Effector memory CD8-positive, alpha-beta T cell (primary cell): ENCODE data around the gene KDM4B.
A peak's percentile ranks its signal among the peaks of the same experiment; 100 is the strongest.

Experiments
- ATAC-seq: fragments of 150-1000 bp; cut with Tn5 transposase; replicated peaks from 2 replicates; pipeline ENCODE4 v1.10.0; 2021; ENCODE audit warnings: mild to moderate bottlenecking, moderate library complexity
- DNase-seq, 3 experiments: peaks; one replicate each; pipeline ENCODE4 v3.0.0; 2021
- H3K27ac Mint-ChIP-seq, 2 donors: one replicate each; pipeline ENCODE4 v1.8.0; 2022; ENCODE audit warnings: mild to moderate bottlenecking in 2 of 2, mixed read lengths in 2 of 2, moderate library complexity in 2 of 2
- H3K27me3 Mint-ChIP-seq, 2 donors: one replicate each; pipeline ENCODE4 v1.8.0; 2022; ENCODE audit warnings: mixed read lengths in 2 of 2
- H3K36me3 Mint-ChIP-seq: one replicate; pipeline ENCODE4 v1.8.0; 2022; ENCODE audit warnings: mild to moderate bottlenecking, moderate library complexity, mixed read lengths; ENCODE audit not compliant: insufficient read depth
- H3K4me1 Mint-ChIP-seq, 2 donors: one replicate each; pipeline ENCODE4 v1.8.0; 2022; ENCODE audit warnings: low read depth in 2 of 2, mixed read lengths in 2 of 2
- H3K4me3 Mint-ChIP-seq, 2 donors: one replicate each; pipeline ENCODE4 v1.8.0; 2022; ENCODE audit warnings: mild to moderate bottlenecking in 2 of 2, mixed read lengths in 2 of 2, moderate library complexity in 2 of 2
- H3K9me3 Mint-ChIP-seq, 2 donors: one replicate each; pipeline ENCODE4 v1.8.0; 2022; ENCODE audit warnings: mixed read lengths in 2 of 2

Gene KDM4B

DNA sequence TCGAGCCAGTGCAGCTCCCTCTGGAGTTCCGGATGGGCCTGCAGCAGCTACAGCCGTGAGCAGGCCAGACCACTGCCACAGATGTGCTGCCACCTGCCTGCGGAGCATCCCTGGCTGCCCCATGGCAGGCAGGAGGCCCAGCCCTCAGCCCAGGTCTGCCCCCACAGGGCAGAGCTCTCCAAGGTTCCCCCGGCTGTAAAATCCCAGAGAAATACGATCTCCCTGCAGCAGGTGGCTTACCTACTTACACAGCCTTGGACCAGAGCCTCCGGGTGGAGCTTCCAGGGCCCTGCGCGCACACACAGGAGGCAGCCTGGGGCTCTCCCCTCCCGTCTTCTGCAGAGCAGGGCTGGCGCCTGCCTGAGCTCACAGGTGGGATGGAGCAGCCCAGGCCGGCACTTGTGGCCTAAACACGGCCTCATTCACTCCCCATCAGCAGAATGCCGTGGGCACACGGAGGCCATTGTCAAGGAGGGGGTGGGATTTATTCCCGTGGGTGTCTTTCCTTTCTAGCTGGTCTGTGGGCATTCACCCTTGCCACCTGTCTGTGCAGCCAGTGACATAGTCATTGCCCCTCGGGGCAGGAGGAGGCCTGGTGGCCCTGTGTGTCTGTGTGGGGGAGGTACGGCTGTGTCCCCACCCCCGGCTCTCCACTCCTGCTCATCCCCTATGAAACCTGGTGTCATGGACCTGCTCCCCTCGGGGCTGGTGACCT is 118.0 kb downstream of the KDM4B start:
- ATAC-seq (peak; percentile 35), DNase-seq (no peak)
- Mint-ChIP-seq H3K36me3 (peaks cover 16% of the 10 kb centered on the region), H3K9me3 (no peaks in the 10 kb centered on the region), H3K27ac (peak overlapping the region in 1 of 2 donors; percentile 93), H3K4me3 (peak overlapping the region; percentile 27 to 64), H3K4me1 (peaks cover 3 to 7% of the 10 kb centered on the region in 2 donors), H3K27me3 (no peaks in the 10 kb centered on the region)

DNA sequence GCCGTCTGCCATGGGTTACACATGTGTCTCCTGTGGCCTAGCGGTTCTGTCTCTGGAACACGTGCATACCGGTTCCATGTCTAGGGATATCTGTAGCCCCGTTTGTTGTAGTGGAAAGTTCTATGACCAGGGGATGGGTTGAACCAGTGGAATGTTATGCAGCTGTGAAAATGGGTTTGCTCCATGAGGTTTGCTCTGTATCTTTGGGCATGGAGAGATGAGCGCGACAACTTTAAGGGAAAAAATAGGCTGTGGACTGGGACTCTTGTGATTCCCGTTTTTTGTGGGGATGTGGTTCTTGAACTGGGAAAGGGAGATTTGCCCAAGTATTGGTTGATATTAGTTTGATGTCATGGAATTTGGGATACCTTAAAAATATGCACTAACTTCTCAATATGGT is 120.4 kb downstream of the KDM4B start:
- no peak for ATAC-seq
- no peak overlapping the region for H3K4me3 Mint-ChIP-seq
- no peaks in the 10 kb centered on the region for H3K9me3 Mint-ChIP-seq
- peaks cover 9% of the 10 kb centered on the region for H3K36me3 Mint-ChIP-seq
- peaks cover 3 to 7% of the 10 kb centered on the region in 2 donors for H3K4me1 Mint-ChIP-seq
- no peaks in the 10 kb centered on the region for H3K27me3 Mint-ChIP-seq
- DNase-seq: no peak
- H3K27ac Mint-ChIP-seq: no peak overlapping the region

DNA sequence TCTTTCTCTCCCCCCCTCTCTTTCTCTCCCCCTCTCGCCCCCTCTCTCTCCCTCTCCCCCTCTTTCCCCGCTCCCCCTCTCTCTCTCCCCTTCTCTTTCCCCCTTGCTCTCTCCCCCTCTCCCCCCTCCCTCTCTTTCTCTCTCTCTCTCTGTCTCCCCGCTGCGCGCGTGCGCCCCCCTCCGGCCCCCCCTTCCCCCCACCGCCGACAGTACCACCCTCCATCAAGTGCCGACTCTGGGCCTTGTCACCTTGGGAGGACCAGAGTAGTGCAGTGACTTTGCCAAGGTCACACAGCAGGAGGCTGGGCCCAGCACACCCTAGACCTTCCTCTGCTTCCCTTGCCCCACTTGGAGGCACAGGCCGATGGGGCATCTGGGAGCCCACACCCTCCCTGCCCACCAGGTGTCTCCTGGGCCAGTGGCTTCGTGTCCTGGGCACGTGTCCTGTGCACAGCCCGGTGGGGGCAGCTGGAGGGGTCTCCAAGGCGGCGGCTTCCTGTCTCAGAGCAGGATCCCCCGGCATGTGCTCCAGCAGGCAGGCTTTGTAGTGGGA is 121.6 kb downstream of the KDM4B start:
- H3K4me3 Mint-ChIP-seq: no peak overlapping the region
- peaks cover 0 to 7% of the 10 kb centered on the region in 2 donors for H3K4me1 Mint-ChIP-seq
- no peaks in the 10 kb centered on the region for H3K9me3 Mint-ChIP-seq
- H3K27me3 Mint-ChIP-seq: no peaks in the 10 kb centered on the region
- H3K36me3 Mint-ChIP-seq: peaks cover 8% of the 10 kb centered on the region
- no peak overlapping the region for H3K27ac Mint-ChIP-seq
- no peak for ATAC-seq
- no peak for DNase-seq

DNA sequence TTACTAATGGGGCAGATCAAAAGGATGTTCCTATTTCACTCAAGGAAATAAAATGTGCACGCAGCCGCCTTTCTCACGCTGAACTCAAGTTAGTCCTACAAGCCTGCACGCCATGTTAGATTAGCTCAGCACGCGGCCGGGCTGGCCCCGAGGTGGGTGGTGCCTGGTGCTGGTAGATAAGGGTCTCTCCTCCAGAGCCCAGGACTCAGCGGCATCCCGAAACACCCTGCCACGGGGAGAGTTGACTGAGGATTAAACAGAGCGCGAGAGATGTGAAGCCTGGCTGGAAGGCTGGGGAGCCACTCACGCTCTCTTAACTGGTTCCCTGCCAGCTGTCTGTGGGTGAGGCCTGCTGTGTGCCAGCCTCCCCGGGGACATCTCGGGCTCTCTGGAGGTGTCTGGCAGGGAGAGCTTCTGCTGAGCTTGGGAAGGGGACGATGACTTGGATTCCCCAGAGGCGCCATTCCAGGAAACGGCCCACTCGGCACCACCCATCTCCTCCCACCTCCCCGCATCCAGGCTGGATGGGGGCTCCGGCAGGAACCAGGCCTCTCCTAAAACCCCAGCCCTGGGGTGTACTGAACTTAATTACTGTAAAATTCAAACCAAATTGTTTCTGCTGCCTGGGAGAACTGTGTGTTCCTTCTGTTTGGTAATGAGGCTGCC is 122.2 kb downstream of the KDM4B start:
- H3K9me3 Mint-ChIP-seq: no peaks in the 10 kb centered on the region
- H3K4me1 Mint-ChIP-seq: peaks cover 0 to 3% of the 10 kb centered on the region in 2 donors
- H3K27ac Mint-ChIP-seq: no peak overlapping the region
- DNase-seq (no peak), ATAC-seq (no peak)
- H3K4me3 Mint-ChIP-seq: no peak overlapping the region
- peaks cover 8% of the 10 kb centered on the region for H3K36me3 Mint-ChIP-seq
- H3K27me3 Mint-ChIP-seq: no peaks in the 10 kb centered on the region

DNA sequence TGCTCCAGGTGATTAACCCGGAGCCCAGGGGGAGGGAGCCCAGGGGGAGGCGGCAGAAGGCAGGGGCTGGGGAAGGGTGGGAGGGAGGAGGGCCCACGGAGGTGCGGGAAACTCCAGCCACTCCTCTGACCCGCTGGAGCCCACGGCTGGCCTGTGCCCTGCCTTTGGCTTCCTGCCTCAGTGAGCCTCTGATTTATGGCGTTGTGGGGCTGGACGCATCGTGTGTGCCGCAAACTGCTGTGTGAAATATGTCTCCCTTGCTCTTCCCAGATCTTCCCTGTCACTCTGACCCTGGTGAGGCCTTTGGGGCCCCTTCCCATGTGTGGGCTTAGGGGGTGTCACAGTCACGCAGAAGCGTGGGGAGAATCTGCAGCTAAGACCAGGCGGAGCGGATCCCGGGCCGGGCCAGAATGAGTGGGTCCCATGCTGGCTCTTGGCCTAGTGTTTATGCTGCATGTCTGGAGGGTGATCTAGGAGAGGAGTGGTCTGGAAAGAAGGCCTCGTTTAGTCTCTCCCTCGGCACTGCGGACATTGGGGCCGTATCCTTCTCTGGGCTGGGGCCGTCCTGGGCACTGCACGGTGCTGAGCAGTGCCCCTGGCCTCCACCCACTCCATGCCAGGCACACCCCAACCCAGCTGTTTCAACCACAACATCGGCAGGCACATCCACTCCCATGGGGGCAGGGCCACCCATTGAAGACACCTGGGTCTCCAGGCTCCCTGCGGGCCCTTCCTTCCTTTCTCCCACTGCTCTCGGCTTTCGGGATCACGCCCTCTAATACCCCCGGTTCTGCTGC is 123.0 kb downstream of the KDM4B start:
- no peak for ATAC-seq
- no peak for DNase-seq
- no peaks in the 10 kb centered on the region for H3K9me3 Mint-ChIP-seq
- peaks cover 8% of the 10 kb centered on the region for H3K36me3 Mint-ChIP-seq
- H3K4me3 Mint-ChIP-seq: no peak overlapping the region
- peak overlapping the region in 1 of 2 donors; percentile 28 for H3K27ac Mint-ChIP-seq
- H3K27me3 Mint-ChIP-seq: no peaks in the 10 kb centered on the region
- H3K4me1 Mint-ChIP-seq: no peaks in the 10 kb centered on the region

DNA sequence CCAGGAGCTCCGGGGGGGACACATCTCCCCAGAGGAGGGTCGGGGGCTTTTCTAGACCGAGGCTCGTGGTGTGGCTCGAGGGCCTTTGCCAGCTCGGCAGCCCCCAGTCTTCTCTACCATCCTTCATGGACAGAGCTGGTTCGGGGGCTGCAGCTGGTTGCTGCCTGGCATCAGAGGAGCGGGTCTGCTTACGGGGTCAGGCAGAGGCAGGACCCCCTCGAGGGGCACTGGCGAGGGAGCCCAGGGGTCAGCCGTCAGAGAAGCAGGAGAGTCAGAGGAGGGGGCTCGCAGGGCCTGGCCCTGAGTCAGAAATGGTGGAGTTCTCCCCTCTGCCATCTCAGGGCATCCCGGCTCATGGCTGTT is 123.5 kb downstream of the KDM4B start:
- Mint-ChIP-seq H3K4me1 (no peaks in the 10 kb centered on the region), H3K27ac (no peak overlapping the region), H3K4me3 (no peak overlapping the region), H3K36me3 (peaks cover 8% of the 10 kb centered on the region), H3K9me3 (no peaks in the 10 kb centered on the region), H3K27me3 (no peaks in the 10 kb centered on the region)
- ATAC-seq: no peak
- no peak for DNase-seq

DNA sequence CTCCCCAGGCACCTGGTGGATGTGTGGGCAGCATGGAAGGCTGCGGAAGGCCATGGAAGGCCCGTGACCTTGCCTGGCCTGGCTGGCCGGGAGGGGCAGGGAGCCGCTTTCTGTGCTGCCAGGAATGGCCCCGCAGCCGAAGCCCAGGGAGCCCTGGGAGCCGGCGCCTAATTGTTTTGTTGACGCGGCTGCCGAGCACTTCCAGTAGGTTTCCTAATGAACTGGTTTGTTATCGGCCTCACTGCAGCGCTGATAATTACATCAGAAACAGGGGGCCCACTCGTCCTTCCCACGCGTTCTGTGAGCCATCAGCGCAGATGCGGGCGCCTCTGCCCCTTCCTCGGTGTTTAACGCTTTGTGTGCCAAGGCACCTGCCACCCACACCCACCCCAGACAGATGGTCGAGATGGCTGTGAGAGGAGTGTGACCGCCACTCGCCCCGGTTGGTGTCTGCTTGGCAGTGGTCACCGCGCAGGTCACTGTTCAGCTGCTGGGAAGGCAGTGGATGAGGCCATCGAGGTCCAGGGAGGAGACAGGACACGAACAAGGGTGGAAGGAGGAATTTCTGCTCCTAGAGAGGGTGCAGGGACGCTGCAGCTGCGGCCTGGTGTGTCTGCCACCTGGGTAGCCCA is 124.5 kb downstream of the KDM4B start:
- Mint-ChIP-seq H3K9me3 (no peaks in the 10 kb centered on the region), H3K4me1 (peaks cover 0 to 1% of the 10 kb centered on the region in 2 donors), H3K36me3 (peaks cover 5% of the 10 kb centered on the region), H3K4me3 (no peak overlapping the region), H3K27me3 (no peaks in the 10 kb centered on the region), H3K27ac (peak overlapping the region in 1 of 2 donors; percentile 8)
- ATAC-seq (no peak), DNase-seq (no peak)

DNA sequence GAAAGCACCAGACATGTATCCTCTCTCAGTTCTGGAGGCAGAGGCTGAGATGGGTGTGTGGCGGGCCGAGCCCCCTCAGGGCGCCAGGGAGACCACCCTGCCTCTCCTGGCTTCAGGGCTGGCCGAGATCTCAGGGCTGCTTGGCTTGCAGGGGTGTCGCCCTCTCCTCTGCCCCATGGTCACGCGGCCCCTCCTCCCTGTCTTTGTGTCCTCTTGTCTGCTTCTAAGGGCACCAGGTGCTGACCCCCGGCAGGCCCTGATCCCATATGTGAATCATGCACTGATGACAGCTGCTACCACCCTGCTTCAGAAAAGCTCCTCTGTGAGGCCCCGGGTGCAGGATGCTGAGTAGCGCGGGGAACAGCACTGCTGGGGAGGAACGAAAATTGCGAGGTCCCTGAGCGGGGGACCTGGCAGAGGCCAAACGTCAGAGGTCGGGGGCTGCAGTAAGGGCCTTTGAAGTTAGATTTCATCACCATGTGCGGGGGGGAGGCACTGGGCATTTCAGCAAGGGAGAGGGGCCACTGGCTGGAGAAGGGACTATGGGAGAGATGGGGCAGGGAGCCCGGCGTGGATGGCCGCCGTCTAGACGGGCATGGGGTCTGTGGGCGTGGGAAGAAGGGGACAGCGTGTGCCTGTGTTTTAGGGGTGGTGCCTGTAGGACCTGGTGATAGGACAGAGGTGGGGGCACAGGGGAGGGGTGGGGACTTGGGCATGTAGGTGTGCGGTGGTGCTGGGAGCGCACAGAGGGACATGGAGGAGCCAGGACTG is 125.2 kb downstream of the KDM4B start:
- H3K36me3 Mint-ChIP-seq: peaks cover 5% of the 10 kb centered on the region
- H3K9me3 Mint-ChIP-seq: no peaks in the 10 kb centered on the region
- no peaks in the 10 kb centered on the region for H3K27me3 Mint-ChIP-seq
- ATAC-seq (no peak), DNase-seq (no peak)
- H3K4me1 Mint-ChIP-seq: peaks cover 0 to 1% of the 10 kb centered on the region in 2 donors
- peak overlapping the region; percentile 8 to 22 for H3K27ac Mint-ChIP-seq
- H3K4me3 Mint-ChIP-seq: no peak overlapping the region

DNA sequence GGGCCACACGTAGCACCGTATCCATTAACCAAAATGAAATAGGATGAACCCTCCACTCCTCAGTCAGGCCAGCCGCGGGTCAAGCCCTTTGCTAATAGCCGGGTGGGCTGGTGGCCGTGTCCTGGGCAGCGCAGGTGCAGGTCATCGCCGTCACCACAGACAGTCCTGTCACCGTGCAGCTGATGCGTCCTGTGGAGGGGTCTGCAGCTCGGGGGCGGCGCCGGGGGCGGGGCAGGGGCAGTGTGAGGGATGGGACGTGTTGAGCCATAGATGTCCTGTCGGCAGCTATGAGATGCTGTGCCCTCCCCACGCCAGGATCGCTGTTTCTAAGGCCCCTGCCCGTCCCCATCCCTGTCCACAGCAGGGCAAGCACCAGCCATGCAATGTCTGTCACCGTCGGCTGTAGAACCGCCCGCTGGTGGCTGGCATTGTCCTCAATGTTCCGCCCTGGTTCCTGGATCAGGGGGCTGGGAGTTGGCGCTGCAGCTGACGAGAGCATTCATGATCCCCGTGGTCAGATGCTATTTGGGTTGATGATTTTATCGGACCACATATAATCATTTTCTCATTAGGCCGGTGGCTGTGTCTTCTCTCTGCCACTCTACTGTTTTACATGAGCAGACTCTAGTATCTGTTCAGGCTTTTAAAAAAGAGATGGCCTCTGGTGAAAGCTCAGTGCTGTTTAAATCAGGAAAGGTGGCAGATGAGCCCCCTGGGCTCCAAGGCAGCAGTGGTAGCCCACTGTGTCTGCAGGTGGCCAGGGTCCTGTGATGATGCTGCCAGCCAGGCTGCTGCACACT is 126.1 kb downstream of the KDM4B start:
- H3K4me3 Mint-ChIP-seq: no peak overlapping the region
- H3K27me3 Mint-ChIP-seq: no peaks in the 10 kb centered on the region
- H3K4me1 Mint-ChIP-seq: peaks cover 0 to 1% of the 10 kb centered on the region in 2 donors
- DNase-seq (no peak), ATAC-seq (no peak)
- no peak overlapping the region for H3K27ac Mint-ChIP-seq
- peaks cover under 1 to 2% of the 10 kb centered on the region in 2 donors for H3K9me3 Mint-ChIP-seq
- peaks cover 5% of the 10 kb centered on the region for H3K36me3 Mint-ChIP-seq

DNA sequence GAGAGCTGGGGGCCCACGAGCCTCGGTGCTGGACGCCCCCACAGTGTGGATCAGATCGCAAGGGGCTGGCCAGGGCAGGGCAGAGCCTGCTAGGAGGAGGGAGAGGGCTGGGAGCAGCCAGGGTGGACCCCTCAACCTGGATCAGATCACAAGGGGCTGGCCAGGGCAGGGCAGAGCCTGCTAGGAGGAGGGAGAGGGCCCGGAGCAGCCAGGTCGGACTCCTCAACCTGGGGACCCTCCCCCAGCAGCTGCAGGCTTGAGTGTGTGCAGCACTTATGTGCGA is 126.6 kb downstream of the KDM4B start:
- no peak overlapping the region for H3K27ac Mint-ChIP-seq
- H3K27me3 Mint-ChIP-seq: no peaks in the 10 kb centered on the region
- peaks cover under 1 to 1% of the 10 kb centered on the region in 2 donors for H3K4me1 Mint-ChIP-seq
- peaks cover 4 to 7% of the 10 kb centered on the region in 2 donors for H3K9me3 Mint-ChIP-seq
- no peak for ATAC-seq
- H3K4me3 Mint-ChIP-seq: no peak overlapping the region
- DNase-seq: no peak
- H3K36me3 Mint-ChIP-seq: peaks cover 5% of the 10 kb centered on the region

DNA sequence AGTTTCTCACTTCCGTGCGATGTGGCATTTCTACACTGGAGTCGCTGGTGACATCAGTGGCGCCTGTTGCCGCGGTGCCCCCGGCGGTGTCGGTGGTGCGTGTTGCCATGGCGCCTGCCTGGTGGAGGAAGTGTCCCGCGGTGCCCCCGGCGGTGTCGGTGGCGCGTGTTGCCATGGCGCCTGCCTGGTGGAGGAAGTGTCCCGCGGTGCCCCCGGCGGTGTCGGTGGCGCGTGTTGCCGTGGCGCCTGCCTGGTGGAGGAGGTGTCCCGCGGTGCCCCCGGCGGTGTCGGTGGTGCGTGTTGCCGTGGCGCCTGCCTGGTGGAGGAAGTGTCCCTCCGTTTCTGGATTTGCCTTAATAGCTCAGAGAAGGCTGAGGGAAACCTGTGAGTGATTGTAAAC is 127.6 kb downstream of the KDM4B start:
- DNase-seq (no peak), ATAC-seq (no peak)
- H3K27me3 Mint-ChIP-seq: no peaks in the 10 kb centered on the region
- H3K27ac Mint-ChIP-seq: no peak overlapping the region
- peaks cover 1 to 5% of the 10 kb centered on the region in 2 donors for H3K4me1 Mint-ChIP-seq
- peaks cover 5 to 8% of the 10 kb centered on the region in 2 donors for H3K9me3 Mint-ChIP-seq
- H3K4me3 Mint-ChIP-seq: no peak overlapping the region
- peaks cover 5% of the 10 kb centered on the region for H3K36me3 Mint-ChIP-seq

DNA sequence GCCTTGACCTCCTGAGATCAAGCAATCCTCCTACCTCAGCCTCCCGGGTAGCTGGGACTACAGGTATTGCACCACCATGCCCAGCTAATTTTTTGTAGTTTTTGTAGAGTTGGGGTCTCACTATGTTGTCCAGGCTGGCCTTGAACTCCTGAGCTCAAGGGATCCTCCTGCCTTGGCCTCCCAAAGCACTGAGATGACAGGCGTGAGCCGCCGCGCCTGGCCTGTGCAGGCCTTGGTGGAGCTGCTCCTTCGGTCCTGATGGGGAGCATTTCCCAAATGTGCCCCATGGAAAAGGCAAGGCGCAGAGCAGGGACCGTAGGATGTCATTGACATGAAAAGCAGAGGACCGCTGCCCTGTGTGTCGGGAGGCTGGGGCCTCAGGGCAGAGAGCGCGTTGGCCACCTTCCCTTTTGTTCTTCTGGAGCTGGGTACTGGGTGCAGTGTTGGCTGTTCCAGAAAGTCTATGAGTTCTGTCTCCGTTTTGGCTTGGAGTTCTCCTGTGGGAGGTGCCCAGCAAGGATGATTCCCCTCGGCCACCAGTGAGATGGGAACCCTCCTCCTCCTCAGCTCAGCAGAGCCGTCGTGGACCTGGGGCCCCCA is 128.5 kb downstream of the KDM4B start:
- ATAC-seq: no peak
- peaks cover 5% of the 10 kb centered on the region for H3K36me3 Mint-ChIP-seq

More for the DNA sequence above, 128.5 kb downstream of the KDM4B start:
- no peaks in the 10 kb centered on the region for H3K27me3 Mint-ChIP-seq
- no peak overlapping the region for H3K4me3 Mint-ChIP-seq
- peaks cover 5 to 8% of the 10 kb centered on the region in 2 donors for H3K9me3 Mint-ChIP-seq
- H3K4me1 Mint-ChIP-seq: peaks cover 1 to 5% of the 10 kb centered on the region in 2 donors
- H3K27ac Mint-ChIP-seq: no peak overlapping the region
- DNase-seq: no peak
